GM21381 (cell line): Measurements from ENCODE around the gene GABRG3.
"Not testable (repeated sequence)": the region's sequence is repeated elsewhere in the genome, so short reads cannot be mapped to it uniquely, and the experiment has no call there.

Source experiments
- ATAC-seq: cut with Tn5 transposase; IDR thresholded peaks from one replicate; pipeline ENCODE4 v1.9.1; 2021; ENCODE audit warnings: mild to moderate bottlenecking, moderate library complexity; ENCODE audit not compliant: unreplicated experiment

The GABRG3 gene

DNA sequence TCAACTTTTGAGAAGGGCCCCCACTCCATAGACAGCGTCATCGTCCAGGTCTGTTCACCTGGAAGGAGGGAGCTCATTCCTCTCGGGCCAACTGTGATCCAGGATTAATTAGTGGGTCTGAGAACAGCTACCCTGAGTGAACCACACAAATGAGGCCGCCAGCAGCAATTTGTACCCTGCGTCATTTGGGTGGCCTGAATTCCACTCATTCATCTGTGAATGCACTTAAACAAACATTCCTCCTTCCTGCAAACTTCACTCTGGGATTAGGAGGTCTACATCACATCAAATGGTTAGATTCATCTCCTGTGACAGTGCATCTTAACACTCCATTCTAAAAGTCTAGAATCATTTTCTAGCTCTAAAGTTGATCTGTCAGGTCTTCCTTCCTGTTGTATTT lies 201.8 kb downstream of the GABRG3 start:
- no peak for ATAC-seq

DNA sequence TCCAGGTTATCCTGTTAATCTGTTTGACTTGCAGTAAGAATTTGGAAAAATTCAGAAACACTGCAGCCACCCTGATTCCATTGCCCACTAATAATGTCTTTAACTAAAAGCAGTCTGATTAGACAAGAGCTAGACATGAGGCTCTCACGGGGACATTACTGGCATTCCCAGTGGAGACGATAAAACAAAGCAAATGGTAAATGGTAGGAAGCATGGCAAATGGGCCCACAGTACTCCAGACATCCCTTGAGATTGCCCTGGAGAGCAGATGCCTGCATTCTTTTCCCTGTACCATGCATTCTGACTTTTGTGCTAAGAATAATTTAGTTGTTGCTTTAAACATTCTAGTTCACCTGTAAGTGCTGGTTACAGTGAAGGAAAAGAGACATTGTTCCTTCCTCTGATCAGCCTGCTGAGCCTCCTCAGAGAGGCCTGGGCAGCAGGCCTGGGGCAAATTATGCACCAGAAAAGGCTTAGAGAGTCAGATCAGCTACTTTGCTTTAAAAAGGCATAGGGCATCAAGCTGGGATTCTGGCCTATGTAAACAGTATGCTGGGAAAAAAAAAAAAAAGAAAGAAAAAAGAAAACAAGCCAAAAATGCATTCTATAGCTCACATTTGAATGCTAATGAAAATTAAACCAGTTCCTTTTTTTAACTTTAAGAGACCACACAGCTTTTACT lies 204.6 kb downstream of the GABRG3 start:
- ATAC-seq = no peak

DNA sequence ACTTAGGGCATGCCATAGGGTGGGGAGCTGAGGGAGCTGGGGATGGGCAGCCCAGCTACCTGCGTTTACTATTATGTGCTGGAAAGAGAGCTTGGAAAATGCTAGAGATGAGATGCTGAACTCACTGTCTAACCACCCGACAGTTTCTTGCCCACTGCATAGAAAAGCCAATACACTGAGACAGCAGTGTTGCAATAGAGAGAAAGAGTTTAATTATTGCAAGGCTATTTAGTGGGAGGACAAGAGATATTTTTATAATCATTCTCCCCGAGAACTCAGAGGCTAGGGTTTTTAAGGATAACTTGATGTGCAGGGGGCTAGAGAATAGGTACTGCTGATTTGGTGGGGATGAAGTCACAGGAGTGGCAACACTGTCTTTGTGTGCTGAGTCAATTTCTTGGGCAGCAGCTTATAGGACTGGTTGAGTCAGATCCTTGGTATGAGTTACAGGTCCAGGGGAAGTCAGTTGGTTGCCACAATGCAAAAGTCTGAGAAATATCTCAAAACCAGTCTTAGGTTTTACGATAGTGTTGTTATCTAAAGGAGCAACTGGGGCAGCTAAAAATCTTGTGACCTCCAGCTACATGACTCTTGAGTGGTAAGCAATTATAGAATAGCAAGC lies 205.9 kb downstream of the GABRG3 start:
- no peak for ATAC-seq

DNA sequence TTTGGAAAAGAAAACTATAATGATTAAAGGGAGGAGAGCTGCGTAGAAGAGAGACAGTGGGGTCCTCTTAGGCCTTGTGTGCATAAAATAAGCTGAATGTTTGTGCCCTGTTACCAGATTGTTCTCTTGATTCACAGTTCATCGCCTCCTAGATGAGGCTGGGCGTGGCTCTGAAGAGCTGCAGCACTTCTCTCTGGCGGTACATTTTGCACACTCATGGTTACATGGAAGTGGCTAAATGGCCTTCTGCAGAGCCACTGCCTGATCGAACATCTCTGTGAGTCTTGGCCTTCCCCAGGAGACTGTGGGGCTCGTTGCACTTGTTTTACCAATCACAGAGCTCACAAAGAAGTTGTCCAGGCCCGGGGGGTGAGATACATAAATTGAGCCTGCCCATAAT lies 208.8 kb downstream of the GABRG3 start:
- ATAC-seq = no peak

DNA sequence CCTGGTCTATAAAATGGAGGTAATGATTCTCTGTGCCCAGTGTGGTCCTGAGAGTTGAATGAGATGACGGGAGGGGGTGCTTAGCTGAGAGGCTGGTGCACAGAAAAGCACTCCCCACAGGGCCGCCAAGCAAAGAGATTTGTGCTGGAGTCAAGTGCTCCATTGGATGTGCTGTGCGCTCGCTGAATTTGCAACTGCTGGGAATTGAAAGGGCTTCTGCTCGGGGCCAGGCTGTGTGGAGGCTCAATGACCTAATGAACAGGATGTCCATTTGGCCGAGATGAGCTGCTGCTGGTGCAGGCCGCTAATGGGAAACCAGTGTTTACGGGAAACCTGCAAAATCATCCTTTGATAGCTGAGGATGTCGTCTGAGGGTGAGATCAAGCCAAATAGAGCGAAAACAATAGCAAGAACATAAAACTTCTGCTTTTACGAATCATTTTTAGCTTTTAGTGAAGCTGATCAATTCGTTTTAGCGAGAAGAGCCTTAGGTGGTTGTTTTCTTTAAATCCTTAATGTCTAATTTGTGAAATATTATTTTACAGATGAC lies 211.7 kb downstream of the GABRG3 start:
- ATAC-seq = no peak

DNA sequence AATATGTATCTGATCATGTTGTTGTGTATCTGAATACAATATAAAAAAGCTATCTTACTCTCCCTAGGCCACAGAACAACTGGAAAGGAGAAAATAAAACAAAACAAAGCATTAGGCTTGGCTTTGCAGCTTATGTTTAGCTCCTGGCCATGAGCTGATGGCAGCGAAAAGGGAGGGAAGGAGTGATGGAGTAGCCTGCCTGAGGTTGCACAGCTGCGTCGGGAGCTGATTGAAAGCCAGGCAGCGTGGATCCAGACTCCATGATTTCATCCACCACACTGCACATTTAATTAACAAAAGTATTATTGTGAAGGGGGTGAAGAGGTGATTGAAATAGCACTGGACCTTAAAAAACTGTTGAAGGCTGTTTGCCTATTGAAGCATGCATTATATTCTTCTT lies 212.2 kb downstream of the GABRG3 start:
- ATAC-seq = no peak

DNA sequence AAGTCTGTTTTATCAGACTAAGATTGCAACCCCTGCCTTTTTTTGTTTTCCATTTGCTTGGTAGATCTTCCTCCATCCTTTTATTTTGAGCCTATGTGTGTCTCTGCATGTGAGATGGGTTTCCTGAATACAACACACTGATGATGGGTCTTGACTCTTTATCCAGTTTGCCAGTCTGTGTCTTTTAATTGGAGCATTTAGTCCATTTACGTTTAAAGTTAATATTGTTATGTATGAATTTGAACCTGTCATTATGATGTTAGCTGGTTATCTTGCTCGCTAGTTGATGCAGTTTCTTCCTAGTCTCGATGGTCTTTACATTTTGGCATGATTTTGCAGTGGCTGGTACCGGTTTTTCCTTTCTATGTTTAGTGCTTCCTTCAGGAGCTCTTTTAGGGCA lies 220.5 kb downstream of the GABRG3 start:
- not testable (repeated sequence) for ATAC-seq

DNA sequence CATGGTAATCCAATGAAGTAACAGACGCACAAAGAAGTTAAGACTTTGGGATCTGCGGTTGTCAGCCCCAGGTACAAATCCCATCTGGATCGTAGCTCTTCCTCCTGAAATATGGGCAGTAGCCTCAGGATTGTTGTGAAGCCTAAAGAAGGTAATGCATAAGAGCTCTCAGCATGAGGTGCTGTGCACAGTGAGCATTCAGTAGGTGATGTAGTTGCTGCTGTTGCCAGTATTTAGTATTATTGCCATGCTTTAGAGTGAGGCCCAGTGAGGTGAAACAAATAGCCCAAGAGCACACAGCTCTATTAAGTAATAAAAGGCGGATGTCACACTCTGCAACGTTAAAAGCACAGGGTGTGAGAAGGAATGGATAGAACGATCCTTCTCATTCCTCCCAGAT lies 225.7 kb downstream of the GABRG3 start:
- ATAC-seq = no peak

DNA sequence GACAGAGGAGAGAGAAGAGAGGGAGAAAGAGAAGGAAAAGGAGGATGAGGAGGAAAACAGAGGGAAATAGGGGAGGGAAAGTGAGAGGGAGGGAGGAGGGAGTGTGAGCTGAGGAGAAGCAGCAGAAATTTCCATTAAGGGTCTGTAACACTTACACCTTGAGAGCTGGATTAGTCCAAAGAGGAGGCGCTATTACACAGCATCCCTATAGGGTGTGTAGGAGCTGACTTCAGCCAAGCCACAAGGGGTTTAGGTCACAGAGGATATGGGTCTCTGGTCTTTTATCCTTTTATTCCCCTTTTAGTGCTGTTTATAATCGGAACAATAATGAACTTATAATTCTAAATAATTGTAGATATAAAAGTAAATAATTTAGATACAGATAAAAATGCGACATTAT lies 230.4 kb downstream of the GABRG3 start:
- ATAC-seq = no peak

DNA sequence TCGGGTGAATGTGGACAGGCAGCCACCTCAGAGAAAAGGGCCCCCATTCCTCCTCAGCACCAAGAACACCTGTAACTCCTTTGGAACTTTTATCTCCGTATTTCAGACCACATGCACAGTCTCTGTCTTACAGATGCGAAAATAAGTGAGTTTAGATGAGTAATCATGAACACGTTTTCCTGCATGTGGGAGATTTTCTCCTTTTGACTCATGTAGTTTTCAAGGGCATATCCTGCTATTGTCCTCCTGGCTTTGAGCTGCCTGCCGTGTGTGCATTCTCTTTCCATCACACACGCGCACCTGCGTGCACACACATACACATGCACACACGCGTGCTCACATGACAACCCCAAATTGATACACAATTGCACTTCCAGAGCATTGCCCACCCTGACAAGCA lies 239.2 kb downstream of the GABRG3 start:
- ATAC-seq = no peak

DNA sequence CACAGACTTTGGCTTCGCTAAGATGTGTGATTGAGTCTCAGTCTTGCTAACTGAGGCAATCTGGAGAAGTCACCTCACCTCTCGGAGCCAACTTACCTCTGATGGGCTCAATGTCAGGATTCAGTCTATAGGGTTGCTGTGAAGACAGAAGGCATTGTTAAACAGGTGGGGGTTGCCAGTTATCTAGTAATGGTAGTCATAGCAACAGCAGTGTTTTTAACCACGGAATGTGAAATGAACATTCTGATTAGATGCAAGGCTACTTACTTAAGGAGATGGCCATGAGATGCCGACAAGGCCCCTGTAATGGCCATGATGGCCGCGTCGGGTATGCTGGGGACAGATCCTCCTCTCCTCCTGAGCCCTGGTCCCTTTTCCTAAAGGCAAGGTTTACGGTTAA lies 243.1 kb downstream of the GABRG3 start:
- ATAC-seq = no peak

DNA sequence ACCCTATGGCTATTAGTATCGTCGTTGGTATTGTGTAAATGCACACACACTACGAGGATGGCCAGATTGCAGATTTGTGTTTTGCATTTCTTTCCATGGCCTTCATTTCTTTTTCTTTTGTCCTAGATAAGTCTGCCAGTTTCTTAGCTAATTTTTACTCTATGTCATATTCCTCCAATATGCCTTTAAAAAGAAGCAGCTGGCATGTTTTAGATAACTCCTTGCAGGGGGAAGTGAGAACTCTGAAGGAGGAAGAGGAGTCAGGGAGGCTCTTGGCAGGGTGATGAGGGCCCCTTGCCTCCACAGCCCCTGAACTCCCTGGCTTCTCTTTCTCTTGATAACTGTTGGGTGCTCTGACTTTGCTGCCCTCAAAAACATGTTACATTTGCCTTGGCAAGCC lies 244.0 kb downstream of the GABRG3 start:
- no peak for ATAC-seq

DNA sequence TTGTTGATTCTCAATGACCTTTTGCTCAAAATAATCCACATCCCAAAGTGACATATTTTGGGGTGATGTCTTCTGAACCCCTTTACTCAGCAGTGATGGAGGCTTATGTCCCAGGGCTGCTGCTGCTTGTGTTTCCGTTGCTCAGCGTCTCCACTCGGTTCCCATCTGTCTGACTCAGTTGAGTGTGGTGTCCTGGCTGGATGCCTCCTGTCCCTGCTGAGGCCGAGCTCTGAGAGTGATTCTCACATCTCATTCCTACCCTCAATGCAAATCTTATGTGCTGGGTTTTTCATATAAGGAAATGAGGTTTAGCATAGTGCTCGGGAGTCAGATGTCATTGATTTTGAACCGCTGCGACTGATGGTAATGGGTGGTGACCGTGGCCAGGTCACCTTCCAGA lies 247.4 kb downstream of the GABRG3 start:
- ATAC-seq = no peak

DNA sequence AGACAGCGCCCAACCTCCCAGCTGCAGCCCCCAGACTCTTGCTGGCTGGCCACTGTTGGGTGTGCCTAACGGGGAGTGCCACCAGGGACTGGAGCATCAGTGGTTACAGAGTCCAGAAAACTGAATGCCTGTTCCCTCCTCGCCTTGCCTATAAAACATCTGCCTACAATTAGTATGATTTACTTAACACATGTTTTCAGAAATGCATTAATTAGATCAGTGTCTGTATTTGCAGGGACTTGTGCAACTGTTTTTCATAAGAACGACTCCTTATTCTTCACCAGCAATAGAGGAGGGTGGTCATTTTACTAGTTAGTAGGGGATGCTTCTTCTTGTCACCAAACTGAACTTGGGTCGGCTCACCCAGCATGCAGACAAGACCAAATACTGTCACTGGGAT lies 248.7 kb downstream of the GABRG3 start:
- no peak for ATAC-seq

DNA sequence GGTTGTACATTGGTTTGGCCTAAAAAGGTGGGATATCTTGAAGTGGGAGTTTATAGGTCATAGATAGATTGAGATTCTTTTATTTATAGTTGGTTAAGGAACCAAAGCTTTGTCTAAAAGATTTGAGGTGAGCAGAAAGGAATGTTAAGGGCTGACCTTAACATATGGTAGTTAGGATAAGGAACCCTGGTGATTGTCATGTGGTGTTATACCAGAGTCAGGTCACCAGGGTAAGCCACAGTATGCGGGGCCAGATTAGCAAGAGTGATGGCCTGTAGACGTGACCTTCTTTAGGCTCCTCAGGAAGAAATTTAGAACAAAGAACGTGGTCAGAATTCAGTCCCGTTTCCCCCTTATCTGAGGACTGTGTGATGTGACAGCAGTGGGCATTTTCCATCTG lies 249.2 kb downstream of the GABRG3 start:
- ATAC-seq = no peak

DNA sequence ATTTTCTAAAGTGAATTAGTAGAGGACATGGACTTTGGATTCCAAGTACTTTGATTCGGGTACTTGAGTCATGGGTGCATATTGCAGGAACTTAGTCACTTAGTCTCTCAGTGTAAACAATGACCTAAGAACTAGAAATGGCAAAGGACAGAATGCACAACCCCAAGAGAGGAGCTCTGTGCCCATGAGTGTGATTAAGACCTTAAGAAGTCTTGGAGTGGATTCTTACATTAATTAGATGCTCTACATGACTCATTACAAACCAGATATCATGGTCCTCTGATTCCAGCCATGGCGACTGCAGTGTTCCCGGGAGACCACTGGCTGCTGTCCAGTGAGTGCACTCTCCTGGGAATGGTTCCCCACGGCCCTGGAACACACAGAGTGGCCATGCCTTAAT lies 251.5 kb downstream of the GABRG3 start:
- no peak for ATAC-seq

DNA sequence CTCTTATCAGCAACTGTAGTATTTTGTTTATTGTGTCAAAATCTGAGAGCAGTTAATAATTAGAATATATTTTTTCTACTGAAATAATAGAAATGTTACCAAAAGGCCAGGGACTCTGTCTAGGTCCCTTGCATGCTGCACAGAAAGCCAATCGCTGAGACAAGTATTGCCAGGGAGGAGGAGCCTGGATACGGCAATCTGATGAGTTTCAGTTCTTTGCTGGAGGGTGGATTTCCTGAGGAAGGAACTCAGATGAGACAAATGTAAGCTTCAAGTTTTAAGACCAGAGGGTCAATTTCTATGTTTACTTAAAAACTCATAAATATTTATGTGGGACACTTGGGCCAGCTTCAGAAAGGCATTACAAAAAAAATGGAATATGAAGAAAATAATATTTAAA lies 252.2 kb downstream of the GABRG3 start:
- ATAC-seq = no peak

DNA sequence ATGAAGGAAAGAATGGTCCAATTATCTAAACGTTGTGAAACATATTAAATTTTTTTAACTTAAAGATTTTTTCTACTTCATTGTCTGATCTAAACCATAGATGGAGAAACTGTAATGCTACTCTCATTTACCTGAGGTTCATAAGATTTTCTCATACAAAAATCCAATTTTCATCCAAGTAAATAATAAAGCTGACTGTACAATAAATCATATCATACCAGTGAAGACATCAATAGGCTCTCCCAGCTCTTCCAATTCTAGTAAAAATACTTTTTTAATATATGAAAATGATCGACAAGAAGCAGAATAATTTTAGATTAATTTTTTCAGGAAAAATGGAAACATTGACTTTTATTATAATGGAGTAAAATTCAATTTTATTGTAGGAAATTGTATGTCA lies 260.8 kb downstream of the GABRG3 start:
- no peak for ATAC-seq

DNA sequence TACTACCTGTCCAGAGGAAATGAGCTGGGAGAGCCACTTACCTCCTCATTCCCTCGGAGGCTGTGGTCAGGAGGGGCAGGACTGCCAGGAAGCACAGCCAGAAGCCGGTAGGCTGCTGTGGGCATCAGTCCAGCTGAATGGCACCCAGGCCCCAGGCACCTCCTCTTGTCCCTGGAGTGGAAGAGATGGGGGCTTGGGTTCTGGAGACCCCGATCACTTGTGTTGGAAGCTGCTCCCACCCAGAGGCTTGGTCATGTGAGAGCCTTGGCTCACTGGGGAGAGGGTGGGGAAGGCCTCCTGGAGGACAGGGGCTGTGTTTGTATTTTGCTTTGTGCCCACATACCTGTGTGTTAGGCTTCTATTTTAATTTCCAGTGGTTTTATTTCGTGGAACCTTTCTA lies 261.9 kb downstream of the GABRG3 start:
- no peak for ATAC-seq

DNA sequence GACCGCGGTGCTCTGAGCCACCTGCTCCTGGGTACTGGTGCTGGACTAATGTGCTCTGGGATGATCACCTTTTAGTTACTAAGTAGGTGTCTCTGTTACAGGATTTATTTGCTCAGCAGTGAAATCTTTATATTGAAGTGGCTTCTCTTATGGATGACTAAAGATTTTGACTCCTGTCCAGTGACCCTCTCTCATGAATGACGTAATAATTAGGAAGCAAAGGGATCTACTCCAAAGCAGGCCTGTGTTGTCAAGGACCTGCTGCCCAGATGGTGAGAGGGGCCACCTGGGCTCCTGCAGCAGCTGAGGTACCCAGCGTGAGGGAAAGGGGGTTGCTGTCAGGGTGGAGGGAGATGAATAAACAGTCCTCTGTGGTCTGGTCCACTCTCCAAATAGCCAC lies 263.6 kb downstream of the GABRG3 start:
- no peak for ATAC-seq

DNA sequence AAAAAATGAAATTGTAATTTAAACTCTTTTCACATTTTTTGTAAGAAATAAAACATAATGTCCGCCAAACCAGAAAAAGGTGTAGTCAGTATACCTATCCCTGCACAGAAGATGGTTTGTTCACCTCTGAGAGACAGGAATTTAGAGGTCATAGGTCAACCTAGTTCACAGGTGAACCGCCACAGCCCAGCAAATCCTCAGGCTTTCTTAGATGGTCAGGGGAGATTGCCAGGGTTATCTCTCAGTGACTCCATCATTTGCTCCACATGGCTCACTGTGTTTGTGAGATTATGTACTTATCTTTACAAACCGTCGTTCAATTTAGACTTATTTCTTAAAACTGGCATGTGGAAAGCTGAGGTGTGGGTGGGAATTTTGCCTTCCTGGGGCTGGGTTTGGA lies 264.2 kb downstream of the GABRG3 start:
- no peak for ATAC-seq

DNA sequence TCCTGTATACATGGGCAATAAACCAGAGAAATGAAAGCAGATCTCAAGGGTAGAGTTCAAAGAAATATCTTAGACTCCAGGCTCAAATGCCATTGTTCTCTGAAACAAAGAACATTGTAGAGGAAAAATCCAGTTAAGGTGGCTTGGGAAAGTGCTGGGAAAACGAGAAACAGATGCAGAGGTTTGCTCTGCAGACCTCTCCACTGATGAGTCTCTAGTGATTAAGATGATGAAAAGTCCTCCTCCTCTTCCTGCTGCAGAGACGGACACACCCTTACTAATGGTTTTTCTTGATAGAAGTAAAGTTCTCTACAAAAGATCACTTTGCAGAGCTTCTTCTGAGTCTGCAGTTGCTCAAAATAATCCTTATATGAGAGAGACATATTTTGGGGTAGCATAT lies 264.7 kb downstream of the GABRG3 start:
- ATAC-seq = no peak
